HG02763 (cell line): Measurements from ENCODE around the gene S1PR3.

Experiments
- ATAC-seq: cut with Tn5 transposase; IDR thresholded peaks from one replicate; pipeline ENCODE4 v1.9.1; 2021; ENCODE audit warnings: mild to moderate bottlenecking, moderate library complexity; ENCODE audit not compliant: unreplicated experiment

Gene S1PR3

GRCh38 chr9:89008055-89008743 is 16.9 kb downstream of the S1PR3 start:
- no peak for ATAC-seq

DNA sequence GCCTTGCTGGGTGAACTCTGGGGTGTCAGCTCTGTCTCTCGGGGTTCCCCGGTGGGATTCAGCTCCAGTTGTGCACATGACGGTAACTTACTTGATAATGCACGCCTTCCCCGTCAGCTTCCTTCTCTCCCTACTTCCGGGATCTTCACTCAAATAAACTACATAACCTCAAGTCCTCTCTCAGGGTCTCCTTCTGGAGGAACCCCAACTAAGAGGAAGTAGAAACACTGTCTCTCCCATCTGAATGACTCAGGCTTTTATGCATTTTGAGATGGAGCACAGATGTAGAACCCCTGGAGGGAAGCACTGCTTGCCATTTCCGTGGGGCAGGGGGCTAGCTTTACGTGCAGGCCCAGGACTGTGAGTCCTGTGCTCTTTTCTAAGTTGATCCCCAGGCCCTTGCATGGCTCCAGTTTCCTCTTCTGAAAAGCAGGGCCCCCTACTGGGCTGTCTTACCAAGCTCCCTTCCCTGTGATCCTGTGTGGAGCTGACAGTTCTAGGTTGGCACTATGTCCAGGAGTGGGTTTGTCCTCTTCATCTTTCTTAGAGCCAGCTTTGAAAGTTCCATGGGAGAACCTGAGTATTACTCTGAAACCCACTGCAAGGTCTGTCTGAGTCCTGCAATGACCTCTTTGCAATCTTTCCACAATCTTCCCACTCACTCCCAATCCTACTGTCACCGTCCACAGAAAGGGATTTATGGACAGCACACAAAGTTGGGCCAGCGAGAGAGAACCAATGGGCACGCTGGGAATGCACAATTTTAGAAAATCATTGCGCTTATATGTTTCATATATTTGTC is 17.7 kb downstream of the S1PR3 start:
- no peak for ATAC-seq

DNA sequence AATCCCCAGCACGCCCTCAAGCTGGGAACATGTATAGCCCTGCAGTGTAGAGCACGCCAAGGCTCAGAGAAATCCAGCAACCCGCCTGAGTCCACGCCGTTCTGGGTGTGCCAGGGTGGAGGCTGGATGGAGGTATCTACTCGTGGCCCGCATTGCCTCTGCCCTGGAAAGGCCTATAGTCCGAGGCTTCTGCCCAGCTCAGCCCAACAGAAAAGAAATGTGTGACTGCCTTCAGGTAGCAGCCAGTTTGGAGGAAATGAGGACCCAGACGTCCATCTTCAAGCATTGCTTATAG is 18.2 kb downstream of the S1PR3 start:
- ATAC-seq = no peak

DNA sequence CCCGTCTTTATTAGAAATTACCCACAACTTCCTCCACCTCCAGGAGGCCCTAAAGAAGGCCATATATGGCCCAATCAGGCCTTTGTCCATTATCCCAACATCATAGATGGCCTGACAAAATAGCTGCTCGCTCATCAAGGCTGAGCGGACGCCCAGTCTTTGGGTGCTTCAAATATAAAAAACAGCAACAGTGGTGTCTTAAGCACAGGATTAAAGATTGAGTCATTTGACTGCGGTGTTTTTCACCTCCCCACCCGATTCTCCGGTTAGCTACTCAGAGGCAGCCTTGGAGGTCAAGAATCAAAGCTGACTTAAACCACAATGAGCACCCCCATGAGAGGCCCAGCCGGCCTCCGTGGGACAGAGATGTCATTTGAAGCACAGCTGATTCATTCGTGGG is 18.8 kb downstream of the S1PR3 start:
- ATAC-seq = no peak

DNA sequence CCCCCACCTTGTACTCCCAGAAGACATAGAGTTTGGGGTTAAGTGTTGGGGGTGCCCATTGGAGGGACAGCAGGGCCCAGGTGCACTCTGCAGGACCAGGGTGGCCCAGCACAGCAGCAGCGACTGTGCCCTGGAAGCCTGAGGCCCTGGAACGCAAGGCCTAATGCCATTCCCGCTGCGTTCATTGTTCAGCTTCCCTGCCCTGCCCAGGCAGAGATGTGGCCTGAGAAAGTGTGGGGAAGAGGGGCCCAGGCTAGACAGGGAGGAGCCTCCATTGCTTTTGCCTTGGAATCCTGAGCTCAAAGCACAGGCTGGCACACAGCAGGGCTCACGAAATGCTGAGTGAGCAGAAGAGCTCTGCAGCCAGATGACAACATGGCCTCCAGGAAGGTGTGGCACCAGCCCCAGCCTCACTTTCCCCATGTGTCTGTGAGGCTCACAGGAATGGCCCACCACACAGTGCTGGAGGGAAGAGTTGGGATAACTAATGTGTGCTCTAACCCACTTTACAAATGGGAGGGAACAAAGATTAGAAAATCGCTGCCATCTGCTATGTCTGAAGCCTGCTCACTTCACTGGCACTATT is 19.4 kb downstream of the S1PR3 start:
- no peak for ATAC-seq

DNA sequence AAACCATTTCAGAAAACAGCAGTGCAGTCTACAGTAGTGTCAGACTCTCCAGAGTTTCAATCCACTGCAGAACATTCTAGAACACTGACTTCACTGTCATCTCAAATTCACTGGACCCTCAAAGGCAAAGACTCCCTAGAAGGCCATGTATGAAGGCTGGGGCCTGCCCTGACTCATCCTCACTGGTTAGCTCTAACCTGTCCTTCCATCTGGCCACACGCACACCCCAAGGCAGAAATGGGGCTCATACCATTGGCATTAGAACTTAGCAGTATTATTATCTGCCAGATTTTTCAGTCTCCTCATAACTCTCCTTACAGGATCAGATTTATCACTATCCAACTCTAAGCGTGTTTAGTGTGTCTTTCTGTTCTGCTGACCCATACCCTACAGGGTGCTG is 20.4 kb downstream of the S1PR3 start:
- ATAC-seq = no peak

DNA sequence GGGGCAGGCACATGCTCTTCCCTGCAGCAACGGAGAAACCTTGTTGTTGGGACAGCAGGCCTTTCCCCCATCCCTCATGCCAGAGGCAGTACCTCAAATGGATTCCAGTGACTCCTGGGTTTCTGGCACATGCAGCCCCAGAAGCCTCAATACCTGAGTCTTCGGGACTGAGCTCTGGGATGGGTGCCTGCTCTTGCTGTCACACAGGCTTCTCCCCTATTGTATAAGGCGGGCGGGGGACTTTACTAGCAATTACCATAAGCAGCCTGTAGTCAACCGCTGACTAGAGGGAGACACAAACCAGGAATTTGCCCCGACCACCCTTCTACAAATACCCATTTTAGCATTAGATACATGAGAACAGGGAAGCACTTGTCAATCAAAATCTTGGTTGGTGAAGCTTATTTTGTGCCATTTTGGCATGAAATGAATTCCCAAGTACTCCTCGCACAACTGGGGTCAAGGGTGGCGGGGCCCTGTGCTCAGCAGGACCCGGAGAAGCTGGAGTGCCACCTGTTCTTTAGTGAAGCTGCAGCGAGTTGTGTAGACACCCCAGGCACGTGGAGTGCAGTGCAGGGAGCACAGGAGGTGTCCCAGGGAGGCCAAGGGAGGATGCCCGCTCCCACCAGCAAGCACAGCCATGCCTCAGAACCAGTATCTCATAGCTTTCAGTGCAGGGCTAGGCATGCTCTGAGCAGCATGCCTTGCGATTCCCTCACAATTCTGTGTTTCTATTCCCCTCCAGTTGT is 21.2 kb downstream of the S1PR3 start:
- ATAC-seq = no peak

GRCh38 chr9:89013660-89014059 is 22.4 kb downstream of the S1PR3 start:
- ATAC-seq = no peak

DNA sequence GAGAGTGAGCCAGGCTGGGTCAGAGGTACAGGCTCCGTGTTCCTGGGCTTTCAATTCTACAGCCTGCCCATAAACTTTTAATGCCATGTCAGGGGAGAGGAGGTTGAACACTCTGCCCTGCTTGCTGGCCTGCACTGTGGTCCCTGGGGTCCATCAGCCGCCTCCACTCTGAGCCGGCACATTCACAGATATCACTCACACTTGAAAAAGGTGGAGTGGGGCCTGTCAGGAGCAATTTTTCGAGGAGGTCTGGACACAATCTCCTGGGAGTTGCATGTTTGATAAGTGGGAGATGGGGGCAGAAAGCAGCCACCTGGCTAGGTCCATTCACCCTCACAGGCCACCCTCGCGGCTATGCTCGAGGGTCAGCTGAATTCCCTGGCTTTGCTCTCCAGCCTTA is 22.9 kb downstream of the S1PR3 start:
- ATAC-seq = no peak

- ATAC-seq = no peak
Measured at GRCh38 chr9:89015336-89015735, 24.1 kb downstream of the S1PR3 start.

- ATAC-seq = no peak
Measured at GRCh38 chr9:89020754-89021153, 29.5 kb downstream of the S1PR3 start.

DNA sequence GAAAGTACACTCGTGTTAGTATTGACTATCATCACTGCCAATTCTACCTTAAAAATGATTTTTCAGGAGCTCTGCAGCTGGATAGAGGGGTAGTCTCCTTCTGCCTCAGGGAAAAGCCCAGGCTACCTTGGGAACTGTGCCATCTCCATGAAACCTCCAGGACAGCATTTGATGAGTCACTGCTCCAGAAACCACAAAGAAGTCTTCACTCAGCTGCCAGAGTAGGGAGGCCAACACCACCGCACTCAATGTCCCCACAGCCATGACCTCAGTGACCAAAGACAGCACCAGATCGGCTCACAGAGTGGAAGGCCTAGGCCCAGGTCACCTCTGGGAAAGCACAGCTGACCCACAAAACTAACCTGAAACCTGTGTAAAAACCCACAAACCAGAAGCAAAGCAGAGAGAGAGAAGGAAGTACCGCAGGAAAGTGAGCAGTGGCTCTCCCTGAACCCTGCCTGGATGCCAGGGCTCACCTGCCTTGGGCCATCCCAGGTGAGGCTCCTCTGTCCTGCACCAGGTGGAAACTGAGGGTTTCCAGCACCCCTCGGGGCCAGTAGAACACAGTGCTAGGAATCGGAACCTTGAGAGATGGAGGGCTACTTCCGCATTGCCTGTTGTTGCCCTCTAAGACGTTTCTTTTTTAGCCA is 30.0 kb downstream of the S1PR3 start:
- ATAC-seq = no peak

DNA sequence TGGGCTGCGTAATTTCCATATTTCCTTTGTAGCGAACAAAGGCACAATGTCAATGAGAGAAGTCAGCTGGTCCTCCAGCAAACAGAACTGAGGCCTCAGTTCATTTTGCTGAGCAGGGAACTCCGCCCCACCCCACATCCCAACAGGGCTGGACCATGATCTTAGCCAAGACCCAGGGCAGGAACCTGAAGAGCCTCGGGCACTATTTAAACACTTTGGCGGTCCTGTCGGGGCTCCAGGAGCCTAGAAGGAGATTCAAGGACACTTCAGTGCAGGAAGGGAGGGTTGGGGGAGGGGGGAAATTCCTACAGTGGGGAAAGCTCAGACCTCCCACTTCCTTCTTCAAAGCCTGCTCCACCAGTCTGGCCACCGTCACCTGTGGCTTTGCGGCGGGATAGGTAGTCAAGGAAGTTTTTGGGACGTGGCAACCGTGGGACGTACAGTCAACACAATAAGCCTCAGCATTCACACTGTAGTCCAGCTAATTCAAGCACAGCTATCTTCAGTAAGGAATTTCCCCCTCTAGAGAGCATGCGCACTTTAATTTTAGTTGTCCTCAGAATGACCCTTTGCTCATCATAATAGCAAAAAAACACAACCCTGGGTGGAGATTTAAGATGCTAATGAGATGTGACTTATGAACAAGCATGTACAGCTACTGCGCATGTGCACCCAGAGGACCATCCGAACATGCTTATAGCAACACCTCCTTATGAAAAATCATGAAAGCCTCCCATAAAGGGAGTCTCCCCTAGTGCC is 30.9 kb downstream of the S1PR3 start:
- no peak for ATAC-seq

- no peak for ATAC-seq
Measured at GRCh38 chr9:89022902-89023301, 31.6 kb downstream of the S1PR3 start.

DNA sequence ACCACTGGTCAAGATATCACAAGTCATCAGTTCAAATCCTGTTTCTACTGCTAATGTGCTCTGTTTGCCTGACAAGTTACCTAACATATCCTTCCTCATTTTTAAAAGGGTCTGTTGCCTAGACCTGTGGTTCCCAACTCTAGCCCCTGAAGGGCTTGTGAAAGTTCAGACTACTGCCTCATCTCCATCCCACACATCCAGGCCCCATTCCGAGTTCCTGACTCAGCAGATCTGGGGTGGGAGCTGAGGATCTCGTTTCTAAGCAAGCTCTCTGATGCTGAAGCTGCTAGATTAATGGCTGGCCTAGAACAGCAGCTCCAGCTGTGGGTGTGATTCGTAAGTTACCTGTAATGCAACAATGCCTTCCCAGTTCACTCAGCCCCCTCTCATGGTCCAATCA is 32.5 kb downstream of the S1PR3 start:
- no peak for ATAC-seq

DNA sequence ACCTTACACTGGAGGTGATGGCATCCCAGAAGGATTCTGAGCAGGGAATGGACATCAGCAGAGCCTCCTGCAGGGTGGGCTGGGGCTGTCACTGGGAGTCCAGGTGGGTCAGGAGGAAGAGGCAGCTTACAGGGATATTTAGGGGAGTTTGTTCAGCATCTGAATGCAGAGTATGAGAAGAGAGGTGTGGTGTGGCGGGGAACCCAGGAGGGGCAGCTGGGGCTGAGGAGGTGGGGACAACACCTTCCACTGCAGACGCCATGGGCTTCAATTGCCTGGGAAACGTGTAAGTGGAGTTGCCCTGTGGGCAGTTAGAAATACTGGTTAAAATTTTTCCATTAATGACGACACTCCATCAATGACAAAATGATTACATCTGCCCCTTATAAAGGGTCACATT is 33.5 kb downstream of the S1PR3 start:
- no peak for ATAC-seq

- ATAC-seq = no peak
Measured at GRCh38 chr9:89025553-89025952, 34.3 kb downstream of the S1PR3 start.

- ATAC-seq = no peak
Measured at GRCh38 chr9:89026876-89027275, 35.6 kb downstream of the S1PR3 start.

DNA sequence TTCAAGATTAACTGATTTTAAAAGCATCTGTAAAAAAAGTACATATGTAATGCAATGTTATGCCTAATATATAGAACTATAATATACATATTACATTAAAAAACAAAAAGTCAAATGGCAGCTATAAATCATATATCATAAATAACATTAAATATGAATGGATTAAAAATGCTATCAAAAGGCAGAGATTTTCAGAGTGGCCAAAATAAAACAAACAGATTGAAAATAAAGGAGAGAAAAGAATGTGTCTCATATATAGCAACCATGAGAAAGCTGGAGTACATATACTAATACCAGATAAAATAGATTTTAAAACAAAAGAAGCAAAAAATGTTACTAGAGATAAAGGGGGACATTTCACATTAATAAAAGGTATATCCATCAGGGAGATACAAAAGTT is 38.5 kb downstream of the S1PR3 start:
- no peak for ATAC-seq

DNA sequence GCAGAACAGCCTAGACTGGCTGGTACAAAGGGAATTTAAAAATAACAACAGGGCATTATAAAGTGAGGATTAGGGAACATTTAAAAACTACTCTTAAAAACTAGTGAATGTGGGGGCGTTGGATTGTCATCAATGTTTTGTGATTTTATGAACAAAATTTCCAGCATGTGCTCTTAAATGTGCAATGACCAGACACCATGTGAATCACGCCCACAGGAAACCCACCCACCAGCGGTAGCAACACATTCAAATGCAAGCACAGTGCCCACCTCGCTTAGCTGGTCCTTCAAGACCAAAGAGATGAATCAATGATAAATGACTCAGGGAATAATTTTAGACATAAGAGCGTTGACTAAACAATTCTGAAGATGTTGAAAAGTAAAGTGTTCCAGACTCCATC is 40.9 kb downstream of the S1PR3 start:
- no peak for ATAC-seq

DNA sequence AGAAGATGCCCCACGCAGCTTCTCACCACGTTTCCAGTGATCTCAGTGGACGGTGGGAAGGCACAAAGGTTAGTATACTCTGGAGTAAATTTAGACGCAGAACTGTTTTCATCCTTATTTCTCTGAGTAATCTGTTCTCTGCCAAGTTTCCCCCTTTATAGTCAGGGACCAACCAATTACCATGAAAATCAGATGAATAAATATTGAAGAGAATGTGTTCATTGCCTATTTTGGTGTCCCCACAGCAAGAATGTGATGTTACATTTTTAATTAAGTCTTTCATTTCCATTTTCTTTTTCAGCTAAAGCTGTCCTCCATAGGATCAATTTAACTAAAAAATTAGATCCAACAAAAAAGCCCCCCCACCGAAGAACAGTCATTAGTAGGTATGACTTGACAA is 41.4 kb downstream of the S1PR3 start:
- no peak for ATAC-seq
